GM13977 (cell line): ENCODE data around the gene DTNB.

ENCODE experiments used
- DNase-seq: peaks from one replicate; pipeline ENCODE4 v3.0.0; 2012; ENCODE audit warnings: low spot score
- CTCF ChIP-seq: IDR thresholded peaks from 2 replicates; pipeline ENCODE4 v1.5.1; 2012; ENCODE audit warnings: mild to moderate bottlenecking, control low read depth; ENCODE audit not compliant: insufficient read depth; ENCODE audit errors: extremely low read depth, missing control alignments
- in situ Hi-C: fragments of 300-500 bp; cut with MboI; formaldehyde crosslinking; loops from one replicate; pipeline ENCODE4 v1.12.0; 2022; ENCODE audit warnings: low sequenced_read_pairs, low pct_unique_long_range_greater_than_20kb, mixed read lengths, inconsistent platforms; ENCODE audit not compliant: unreplicated experiment

The DTNB gene

DNA sequence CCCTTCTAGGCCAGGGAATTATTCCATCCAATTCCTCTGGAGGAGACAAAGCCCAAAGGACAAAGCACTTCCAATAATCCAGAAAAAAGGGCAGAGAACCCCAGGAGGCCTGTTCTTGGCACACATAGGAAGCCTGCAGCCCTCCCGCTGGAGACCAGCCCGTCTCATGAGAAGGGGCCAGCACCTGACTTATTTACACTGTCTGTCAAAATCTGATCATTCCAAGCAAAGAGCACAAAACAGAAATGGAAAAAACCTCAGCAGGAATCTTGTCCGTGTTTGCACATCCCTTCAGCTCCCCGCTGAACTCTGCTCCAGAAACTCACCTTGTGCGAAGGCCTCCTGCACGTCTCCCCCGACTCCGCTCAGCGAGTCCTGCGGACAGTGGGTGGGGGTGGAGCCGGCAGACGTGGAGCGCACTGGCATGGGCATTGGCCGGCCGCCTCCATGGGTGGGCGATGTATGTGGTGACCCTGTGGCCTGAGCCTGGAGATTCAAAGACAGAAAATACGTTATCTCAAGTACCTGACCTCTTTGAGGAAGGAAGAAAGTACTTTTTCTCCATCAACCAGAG is 285.4 kb downstream of the DTNB start:
- no peak for TF ChIP-seq CTCF
- in situ Hi-C loops, result no loop called here
- no peak for DNase-seq

DNA sequence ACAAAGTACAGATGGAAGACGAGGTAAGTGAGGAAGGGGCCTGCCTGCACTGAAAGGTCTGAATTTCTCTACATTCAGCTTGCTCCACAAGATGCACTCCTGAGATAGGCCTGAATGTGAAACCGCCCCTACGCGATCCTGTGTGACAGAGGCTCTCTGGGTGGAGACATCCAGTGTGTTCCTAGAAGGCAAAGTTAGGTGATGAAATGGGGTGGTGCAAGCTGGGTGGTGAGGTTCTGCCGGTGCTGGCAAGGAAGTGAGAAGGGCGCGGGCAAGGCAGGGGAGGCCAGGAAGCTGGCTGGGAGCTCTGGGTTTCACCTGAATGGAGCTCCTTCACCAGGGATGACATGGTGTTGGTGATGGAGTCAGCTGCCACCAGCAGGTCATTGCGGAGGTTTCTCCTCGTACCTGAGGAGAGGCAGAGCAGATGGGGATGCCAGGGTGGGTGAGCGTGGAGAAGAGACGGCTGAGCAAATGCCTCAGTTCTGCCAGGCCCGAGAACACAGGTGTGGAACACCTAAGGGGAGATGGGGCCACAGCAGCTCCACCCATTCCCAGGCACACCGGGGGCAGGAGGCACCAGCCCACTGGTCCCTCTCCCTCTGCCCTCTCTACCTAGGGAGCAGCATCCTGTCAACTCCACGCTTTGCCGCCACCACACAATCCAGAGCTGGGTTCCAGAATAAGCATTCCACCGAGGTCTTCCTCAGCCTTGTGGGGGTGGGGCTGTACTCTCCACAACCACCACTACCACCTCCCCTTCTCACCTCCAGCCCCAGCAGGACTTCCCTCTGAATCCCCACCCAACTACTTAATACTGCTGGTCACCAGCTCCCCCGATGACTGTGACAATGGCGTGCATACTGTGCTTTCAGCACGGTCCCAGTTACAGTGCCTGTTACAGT is 286.2 kb downstream of the DTNB start:
- no peak for DNase-seq
- no peak for TF ChIP-seq CTCF
- in situ Hi-C loops, result no loop called here

DNA sequence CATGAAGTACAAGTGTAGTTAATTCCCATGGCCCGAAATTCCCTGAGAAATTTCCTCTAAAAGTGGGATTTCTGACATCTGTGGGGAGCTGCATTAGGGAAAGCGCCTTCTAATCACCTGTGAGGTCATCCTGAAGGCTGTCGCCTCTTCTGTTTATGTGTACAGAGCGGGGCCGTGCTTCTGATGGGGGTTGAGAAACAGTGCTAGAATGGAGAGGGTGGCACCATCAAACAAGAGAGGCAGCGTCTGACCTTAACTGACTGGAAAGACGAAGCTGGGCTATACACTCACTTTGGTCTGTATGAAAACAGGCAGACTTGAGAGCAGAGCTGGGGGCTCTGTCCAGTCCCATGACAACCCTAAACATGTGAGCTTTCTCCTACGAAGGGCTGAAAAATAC is 287.5 kb downstream of the DTNB start:
- no peak for TF ChIP-seq CTCF
- DNase-seq, result no peak
- in situ Hi-C loops, result no loop called here

DNA sequence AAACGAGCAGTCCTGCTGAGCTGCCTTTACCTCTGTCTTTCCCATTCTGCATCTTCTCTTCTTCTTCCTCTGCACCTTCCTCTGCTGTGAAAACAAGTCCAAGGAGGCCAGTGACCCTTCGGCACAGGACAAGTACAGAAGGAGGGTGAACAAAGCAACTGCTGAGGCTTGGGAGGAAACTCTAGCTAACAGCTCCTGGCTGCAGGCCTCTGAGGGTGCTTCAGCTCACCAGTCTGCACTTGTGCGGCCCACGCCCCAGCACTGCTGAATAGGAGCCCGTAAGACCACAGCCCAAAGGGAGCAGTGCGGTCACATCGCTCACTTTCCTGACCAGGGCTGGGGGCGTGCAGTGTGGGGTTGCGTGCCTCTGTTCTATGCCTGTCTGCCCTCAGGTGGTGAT is 289.6 kb downstream of the DTNB start:
- in situ Hi-C loops, result no loop called here
- DNase-seq, result no peak
- no peak for TF ChIP-seq CTCF

DNA sequence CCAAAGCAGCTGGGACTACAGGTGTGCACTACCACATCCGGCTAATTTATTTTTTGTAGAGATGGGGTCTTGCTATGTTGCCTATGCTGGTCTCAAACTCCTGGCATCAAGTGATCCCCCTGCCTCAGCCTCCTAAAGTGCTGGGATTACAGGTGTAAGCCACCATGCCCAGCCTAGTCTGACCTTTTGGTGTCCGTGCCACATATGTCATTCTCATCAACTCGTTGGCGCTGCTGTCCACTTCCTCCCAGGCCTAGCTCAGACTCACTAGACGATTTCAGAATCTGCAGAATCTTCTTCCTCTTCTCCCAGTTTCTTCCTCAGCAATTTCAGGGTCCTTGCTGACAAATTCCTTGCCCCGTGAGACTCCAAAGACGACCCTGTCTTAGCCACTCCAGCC is 291.9 kb downstream of the DTNB start:
- no peak for DNase-seq
- in situ Hi-C loops, result no loop called here
- no peak for TF ChIP-seq CTCF

GRCh38 chr2:25380586-25381375 is 292.6 kb downstream of the DTNB start:
- TF ChIP-seq CTCF, result no peak
- DNase-seq, result no peak
- in situ Hi-C loops, result no loop called here
